Jurkat, Clone E6-1 (cell line): Measurements from ENCODE around the gene ZNF679. TPM values are rescaled to one million over a fixed set of nuclear protein-coding genes. Genes with fewer than 3 reads are reported as not detected.
"Not testable (repeated sequence)": the region's sequence is repeated elsewhere in the genome, so short reads cannot be mapped to it uniquely, and the experiment has no call there.

ENCODE experiments used
- DNase-seq: peaks from one replicate; pipeline ENCODE4 v3.0.0-alpha.2; 2011; ENCODE audit warnings: low read depth, low spot score
- H3K4me3 ChIP-seq: 2 replicates; pipeline ENCODE4 v1.5.1; 2011; ENCODE audit warnings: mild to moderate bottlenecking, low read length, control low read depth, moderate library complexity
- polyA plus RNA-seq: library from polyadenylated mRNA; unstranded; fragments of >200 nt; gene quantifications from one replicate; pipeline ENCODE4 v1.2.1, GENCODE V29; 2012; ENCODE audit warnings: missing spikeins; ENCODE audit not compliant: insufficient read length, insufficient read depth

Gene ZNF679
- not detected for polyA plus RNA-seq

GRCh38 chr7:64228174-64228573, at the start of gene ZNF679:
ZNF679 (plus strand) TSS chr7:64228474; CDS start chr7:64249118, 20,644 bp downstream.
- not testable (repeated sequence) for H3K4me3 ChIP-seq, DNase-seq

GRCh38 chr7:64180989-64181388, 47.3 kb upstream of the ZNF679 start:
- DNase-seq, result no peak
- no peak overlapping the region for H3K4me3 ChIP-seq

GRCh38 chr7:64181586-64181985, 46.7 kb upstream of the ZNF679 start:
- DNase-seq, result no peak
- H3K4me3 ChIP-seq, result no peak overlapping the region

- no peak for DNase-seq
Measured at GRCh38 chr7:64182036-64182790, 46.1 kb upstream of the ZNF679 start.

GRCh38 chr7:64183126-64183742, 45.0 kb upstream of the ZNF679 start:
- DNase-seq, result no peak
- H3K4me3 ChIP-seq, result no peak overlapping the region

More at GRCh38 chr7:64182036-64182790, 46.1 kb upstream of the ZNF679 start:
- H3K4me3 ChIP-seq, result no peak overlapping the region

- no peak overlapping the region for H3K4me3 ChIP-seq
Measured at GRCh38 chr7:64183827-64184372, 44.4 kb upstream of the ZNF679 start.

GRCh38 chr7:64184376-64184775, 43.9 kb upstream of the ZNF679 start:
- no peak for DNase-seq
- H3K4me3 ChIP-seq, result no peak overlapping the region

More at GRCh38 chr7:64183827-64184372, 44.4 kb upstream of the ZNF679 start:
- no peak for DNase-seq

- DNase-seq, result no peak
- H3K4me3 ChIP-seq, result no peak overlapping the region
Measured at GRCh38 chr7:64187408-64187807, 40.9 kb upstream of the ZNF679 start.

GRCh38 chr7:64192148-64192704, 36.0 kb upstream of the ZNF679 start:
- no peak for DNase-seq
- no peak overlapping the region for H3K4me3 ChIP-seq

GRCh38 chr7:64192775-64193174, 35.5 kb upstream of the ZNF679 start:
- DNase-seq, result no peak
- no peak overlapping the region for H3K4me3 ChIP-seq

- DNase-seq, result no peak
- H3K4me3 ChIP-seq, result no peak within 1 kb of the TSS
Measured at GRCh38 chr7:64206903-64207302, 21.4 kb upstream of the ZNF679 start, which contains the start of gene ZNF735. ZNF735 (plus strand) TSS chr7:64207203; CDS start chr7:64207203, 0 bp downstream.

- H3K4me3 ChIP-seq, DNase-seq: not testable (repeated sequence)
Measured at GRCh38 chr7:64219710-64220298, 8.5 kb upstream of the ZNF679 start.

- no peak for DNase-seq
- no peak overlapping the region for H3K4me3 ChIP-seq
Measured at GRCh38 chr7:64223366-64223765, 4.9 kb upstream of the ZNF679 start.

- H3K4me3 ChIP-seq, result no peak overlapping the region
- no peak for DNase-seq
Measured at GRCh38 chr7:64266341-64266919, 38.2 kb downstream of the ZNF679 start.

GRCh38 chr7:64277630-64278029, 49.4 kb downstream of the ZNF679 start:
- H3K4me3 ChIP-seq, result no peak overlapping the region
- DNase-seq, result no peak

- DNase-seq, result no peak
- H3K4me3 ChIP-seq, result no peak overlapping the region
Measured at GRCh38 chr7:64294701-64295420, 66.6 kb downstream of the ZNF679 start.

- not testable (repeated sequence) for DNase-seq
Measured at GRCh38 chr7:64297418-64297817, 69.1 kb downstream of the ZNF679 start.

GRCh38 chr7:64300641-64301405, 72.5 kb downstream of the ZNF679 start:
- no peak for DNase-seq
- H3K4me3 ChIP-seq, result no peak overlapping the region

More at GRCh38 chr7:64297418-64297817, 69.1 kb downstream of the ZNF679 start:
- not testable (repeated sequence) for H3K4me3 ChIP-seq
